Kidney epithelial cell (primary cell): ENCODE data around the gene FBXW12. TPM values are rescaled to one million over a fixed set of nuclear protein-coding genes. Genes with fewer than 3 reads are reported as not detected.

ENCODE experiments used
- DNase-seq: peaks from one replicate; pipeline ENCODE4 v3.0.0-alpha.2; 2010; ENCODE audit warnings: low read depth
- H3K27me3 ChIP-seq: 2 replicates; pipeline ENCODE4 v1.6.0; 2011; ENCODE audit warnings: low read length; ENCODE audit not compliant: control insufficient read depth, insufficient read depth
- H3K36me3 ChIP-seq: 2 replicates; pipeline ENCODE4 v1.5.1; 2011; ENCODE audit warnings: low read length; ENCODE audit not compliant: control insufficient read depth, insufficient read depth
- H3K4me3 ChIP-seq: 2 replicates; pipeline ENCODE4 v1.5.1; 2011; ENCODE audit warnings: low read depth, mild to moderate bottlenecking, control low read depth, low read length
- total RNA-seq: library from RNA; depleted of rRNA; stranded (reverse); fragments of >200 nt; gene quantifications from 2 replicates; pipeline ENCODE4 v1.2.3, GENCODE V29; 2015
- TF ChIP-seq, protein P1 (sequence below): IDR thresholded peaks from 2 replicates; pipeline ENCODE4 v1.5.1; 2011; ENCODE audit warnings: mild to moderate bottlenecking, moderate library complexity, low read length, control low read depth, inconsistent platforms; ENCODE audit not compliant: insufficient read depth, poor library complexity, severe bottlenecking

FBXW12 gene
- total RNA-seq, 1 donor from 2014 or later: 0.46 TPM

DNA sequence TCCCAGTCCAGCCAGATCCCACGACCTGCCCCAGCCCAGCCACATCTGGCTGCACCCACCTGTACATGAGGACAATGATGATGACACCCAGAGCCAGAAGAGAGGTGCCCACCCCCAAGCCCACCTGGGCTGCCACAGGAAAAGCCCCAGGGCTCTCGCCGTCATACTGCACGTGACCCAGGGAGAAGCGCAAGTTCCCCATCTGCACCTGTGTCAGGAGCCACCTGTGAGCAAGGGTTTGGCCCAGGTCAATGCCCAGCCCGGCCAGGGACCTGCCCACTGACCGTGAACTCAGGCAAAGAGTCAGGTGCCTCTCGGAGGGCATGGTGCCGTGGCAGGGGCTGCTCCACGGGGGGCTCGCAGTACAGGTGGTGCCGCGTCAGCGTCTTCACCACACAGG lies 41.6 kb downstream of the FBXW12 start:
- Histone ChIP-seq H3K4me3 (no peak overlapping the region), H3K36me3 (peaks cover 15% of the 10 kb centered on the region), H3K27me3 (no peaks in the 10 kb centered on the region)
- TF ChIP-seq, protein P1, sequence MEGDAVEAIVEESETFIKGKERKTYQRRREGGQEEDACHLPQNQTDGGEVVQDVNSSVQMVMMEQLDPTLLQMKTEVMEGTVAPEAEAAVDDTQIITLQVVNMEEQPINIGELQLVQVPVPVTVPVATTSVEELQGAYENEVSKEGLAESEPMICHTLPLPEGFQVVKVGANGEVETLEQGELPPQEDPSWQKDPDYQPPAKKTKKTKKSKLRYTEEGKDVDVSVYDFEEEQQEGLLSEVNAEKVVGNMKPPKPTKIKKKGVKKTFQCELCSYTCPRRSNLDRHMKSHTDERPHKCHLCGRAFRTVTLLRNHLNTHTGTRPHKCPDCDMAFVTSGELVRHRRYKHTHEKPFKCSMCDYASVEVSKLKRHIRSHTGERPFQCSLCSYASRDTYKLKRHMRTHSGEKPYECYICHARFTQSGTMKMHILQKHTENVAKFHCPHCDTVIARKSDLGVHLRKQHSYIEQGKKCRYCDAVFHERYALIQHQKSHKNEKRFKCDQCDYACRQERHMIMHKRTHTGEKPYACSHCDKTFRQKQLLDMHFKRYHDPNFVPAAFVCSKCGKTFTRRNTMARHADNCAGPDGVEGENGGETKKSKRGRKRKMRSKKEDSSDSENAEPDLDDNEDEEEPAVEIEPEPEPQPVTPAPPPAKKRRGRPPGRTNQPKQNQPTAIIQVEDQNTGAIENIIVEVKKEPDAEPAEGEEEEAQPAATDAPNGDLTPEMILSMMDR: no peak
- DNase-seq: no peak

GRCh38 chr3:48414376-48415250 lies 42.6 kb downstream of the FBXW12 start:
- H3K27me3 ChIP-seq: no peaks in the 10 kb centered on the region
- TF ChIP-seq, protein P1: no peak
- DNase-seq: no peak
- H3K36me3 ChIP-seq: peaks cover 11% of the 10 kb centered on the region
- no peak overlapping the region for H3K4me3 ChIP-seq

DNA sequence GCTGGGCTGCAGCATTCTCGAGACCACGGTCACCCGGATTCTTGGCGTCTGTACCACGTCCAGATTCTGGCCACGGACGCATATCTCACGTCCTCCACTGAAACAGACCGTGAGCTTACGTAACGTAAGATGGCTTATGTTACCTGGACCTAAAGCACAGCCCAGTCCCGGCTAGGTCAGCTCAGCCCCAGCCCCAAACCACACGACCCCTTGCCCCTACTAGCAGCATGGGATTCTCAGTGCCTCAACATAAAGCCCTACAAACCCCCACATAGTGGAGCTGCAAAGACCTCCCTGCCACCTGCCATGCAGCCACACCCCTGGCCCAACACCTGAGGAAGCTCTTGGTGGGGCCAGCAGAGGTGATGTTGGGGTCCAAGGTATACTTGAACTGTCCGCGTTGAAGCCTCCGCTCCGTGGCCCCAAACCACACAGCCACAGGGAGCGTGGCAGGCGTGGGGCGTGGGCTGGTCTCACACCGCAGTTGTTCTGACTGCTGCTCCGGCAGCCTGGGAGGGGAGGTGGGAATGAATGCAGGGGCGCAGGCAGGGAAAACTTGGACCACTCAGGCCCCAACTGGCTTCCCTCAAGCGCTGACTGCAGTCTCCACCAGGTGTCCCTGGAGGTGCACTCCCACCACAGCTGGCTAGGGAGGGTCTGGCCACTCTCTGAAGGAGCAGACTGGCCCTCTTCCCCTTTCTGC lies 43.4 kb downstream of the FBXW12 start:
- DNase-seq: no peak
- TF ChIP-seq, protein P1: peak; percentile 5
- H3K36me3 ChIP-seq: peaks cover 11% of the 10 kb centered on the region

DNA sequence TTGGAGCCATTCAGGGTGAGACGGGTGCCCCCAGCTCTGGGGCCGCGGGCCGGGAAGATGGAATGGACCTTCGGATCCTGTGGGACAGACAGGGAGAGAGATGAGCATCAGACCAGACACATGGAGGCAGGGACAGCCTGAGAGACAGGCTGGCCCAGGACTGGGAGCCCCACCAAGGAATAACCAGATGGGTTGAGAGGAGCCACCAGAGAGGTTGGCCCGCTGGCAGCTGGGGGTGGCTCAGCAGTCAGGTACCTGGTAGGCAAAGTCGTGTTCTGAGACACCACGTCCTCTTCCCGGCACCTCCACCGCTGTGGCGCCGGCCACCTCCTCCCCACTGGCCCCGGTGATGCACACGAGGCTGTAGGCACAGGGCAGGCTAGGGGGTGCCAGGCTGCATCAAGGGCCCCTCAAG lies 44.1 kb downstream of the FBXW12 start:
- TF ChIP-seq, protein P1: no peak

More for the DNA sequence above, 43.4 kb downstream of the FBXW12 start:
- H3K4me3 ChIP-seq: no peak overlapping the region
- no peaks in the 10 kb centered on the region for H3K27me3 ChIP-seq

GRCh38 chr3:48416546-48416945 lies 44.5 kb downstream of the FBXW12 start:
- no peaks in the 10 kb centered on the region for H3K27me3 ChIP-seq
- no peak overlapping the region for H3K4me3 ChIP-seq
- DNase-seq: no peak
- H3K36me3 ChIP-seq: peaks cover 8% of the 10 kb centered on the region
- TF ChIP-seq, protein P1: no peak

More for the DNA sequence above, 44.1 kb downstream of the FBXW12 start:
- peaks cover 8% of the 10 kb centered on the region for H3K36me3 ChIP-seq
- no peak for DNase-seq
- H3K27me3 ChIP-seq: no peaks in the 10 kb centered on the region
- H3K4me3 ChIP-seq: no peak overlapping the region
